OCI-LY1 (cell line): ENCODE results near the gene GSTP1.

Experiments
- H2AFZ ChIP-seq: fragments of 200-600 bp; sonication (generic), shearing (Covaris generic); 2 replicates; pipeline ENCODE4 v1.6.0; 2014; ENCODE audit warnings: antibody characterized with exemption, mild to moderate bottlenecking, low read length
- H3F3A ChIP-seq: fragments of 200-600 bp; sonication (generic), shearing (Covaris generic); 2 replicates; pipeline ENCODE4 v1.6.0; 2014; ENCODE audit warnings: mild to moderate bottlenecking, antibody characterized with exemption, low read length, moderate library complexity; ENCODE audit not compliant: insufficient read depth
- H3K27ac ChIP-seq: fragments of 200-600 bp; sonication (generic); 2 replicates; pipeline ENCODE4 v1.5.1; 2014; ENCODE audit warnings: low read length, mixed run types, mild to moderate bottlenecking, low read depth; ENCODE audit not compliant: poor library complexity, severe bottlenecking
- H3K27me3 ChIP-seq: fragments of 200-600 bp; sonication (generic); 2 replicates; pipeline ENCODE4 v1.6.0; 2014; ENCODE audit warnings: antibody characterized with exemption, mild to moderate bottlenecking, low read length, moderate library complexity; ENCODE audit not compliant: insufficient read depth
- H3K36me3 ChIP-seq: fragments of 200-600 bp; sonication (generic); 2 replicates; pipeline ENCODE4 v1.6.1; 2014; ENCODE audit warnings: mild to moderate bottlenecking, antibody characterized with exemption, low read length, moderate library complexity, mixed read lengths; ENCODE audit not compliant: insufficient read depth
- H3K4me1 ChIP-seq: fragments of 200-600 bp; sonication (generic); 2 replicates; pipeline ENCODE4 v1.5.1; 2014; ENCODE audit warnings: mild to moderate bottlenecking, low read length, moderate library complexity; ENCODE audit not compliant: insufficient read depth, severe bottlenecking
- H3K4me2 ChIP-seq: fragments of 200-600 bp; sonication (generic), shearing (Covaris generic); 2 replicates; pipeline ENCODE4 v1.6.1; 2014; ENCODE audit warnings: low read length
- H3K4me3 ChIP-seq: fragments of 200-600 bp; sonication (generic); 2 replicates; pipeline ENCODE4 v1.5.1; 2014; ENCODE audit warnings: low read length, low read depth, mild to moderate bottlenecking, mixed read lengths; ENCODE audit not compliant: poor library complexity, severe bottlenecking
- H3K79me2 ChIP-seq: fragments of 200-600 bp; shearing (Covaris generic); 2 replicates; pipeline ENCODE4 v1.6.1; 2016; ENCODE audit warnings: mixed run types, low read length, mixed read lengths; ENCODE audit not compliant: insufficient read depth
- H3K9ac ChIP-seq: fragments of 200-600 bp; sonication (generic), shearing (Covaris generic); 2 replicates; pipeline ENCODE4 v1.6.1; 2014; ENCODE audit warnings: mild to moderate bottlenecking, low read length, mixed read lengths
- H3K9me2 ChIP-seq: fragments of 200-600 bp; sonication (generic), shearing (Covaris generic); 2 replicates; pipeline ENCODE4 v1.6.1; 2014; ENCODE audit warnings: low read depth, mild to moderate bottlenecking, low read length, mixed read lengths
- H3K9me3 ChIP-seq: fragments of 200-600 bp; shearing (Covaris generic); 2 replicates; pipeline ENCODE4 v1.6.1; 2014; ENCODE audit warnings: low read length, mixed read lengths
- H4K20me1 ChIP-seq: fragments of 200-600 bp; sonication (generic), shearing (Covaris generic); 2 replicates; pipeline ENCODE4 v1.6.0; 2016; ENCODE audit warnings: mild to moderate bottlenecking, low read length; ENCODE audit not compliant: insufficient read depth
- EZH2 ChIP-seq: fragments of 200-600 bp; sonication (generic), shearing (Covaris generic); IDR thresholded peaks from 2 replicates; pipeline ENCODE4 v1.8.0; 2017; ENCODE audit warnings: borderline replicate concordance, mixed run types, mild to moderate bottlenecking, antibody characterized with exemption, low read length, moderate library complexity, mixed read lengths
- TF ChIP-seq, protein P1 (sequence below): fragments of 200-600 bp; sonication (generic), shearing (Covaris generic); IDR thresholded peaks from 2 replicates; pipeline ENCODE4 v1.5.1; 2017; ENCODE audit warnings: mild to moderate bottlenecking, antibody characterized with exemption, low read length, moderate library complexity, mixed read lengths

GSTP1 gene

GRCh38 chr11:67633758-67634365 is 50.2 kb downstream of the GSTP1 start:
- H3K36me3 ChIP-seq: no peaks in the 10 kb centered on the region
- no peaks in the 10 kb centered on the region for H4K20me1 ChIP-seq
- no peaks in the 10 kb centered on the region for H3K9me2 ChIP-seq
- no peak overlapping the region for H2AFZ ChIP-seq
- H3K9me3 ChIP-seq: no peaks in the 10 kb centered on the region
- peaks cover 9% of the 10 kb centered on the region; the same call in 1 of the 2 replicates for H3K27me3 ChIP-seq
- H3K4me3 ChIP-seq: no peak overlapping the region
- H3K27ac ChIP-seq: no peak overlapping the region
- H3K4me1 ChIP-seq: peaks cover 13% of the 10 kb centered on the region
- H3K9ac ChIP-seq: no peak overlapping the region
- H3K4me2 ChIP-seq: no peak overlapping the region
- TF ChIP-seq EZH2: no peak
- TF ChIP-seq, protein P1, sequence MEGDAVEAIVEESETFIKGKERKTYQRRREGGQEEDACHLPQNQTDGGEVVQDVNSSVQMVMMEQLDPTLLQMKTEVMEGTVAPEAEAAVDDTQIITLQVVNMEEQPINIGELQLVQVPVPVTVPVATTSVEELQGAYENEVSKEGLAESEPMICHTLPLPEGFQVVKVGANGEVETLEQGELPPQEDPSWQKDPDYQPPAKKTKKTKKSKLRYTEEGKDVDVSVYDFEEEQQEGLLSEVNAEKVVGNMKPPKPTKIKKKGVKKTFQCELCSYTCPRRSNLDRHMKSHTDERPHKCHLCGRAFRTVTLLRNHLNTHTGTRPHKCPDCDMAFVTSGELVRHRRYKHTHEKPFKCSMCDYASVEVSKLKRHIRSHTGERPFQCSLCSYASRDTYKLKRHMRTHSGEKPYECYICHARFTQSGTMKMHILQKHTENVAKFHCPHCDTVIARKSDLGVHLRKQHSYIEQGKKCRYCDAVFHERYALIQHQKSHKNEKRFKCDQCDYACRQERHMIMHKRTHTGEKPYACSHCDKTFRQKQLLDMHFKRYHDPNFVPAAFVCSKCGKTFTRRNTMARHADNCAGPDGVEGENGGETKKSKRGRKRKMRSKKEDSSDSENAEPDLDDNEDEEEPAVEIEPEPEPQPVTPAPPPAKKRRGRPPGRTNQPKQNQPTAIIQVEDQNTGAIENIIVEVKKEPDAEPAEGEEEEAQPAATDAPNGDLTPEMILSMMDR: no peak
- H3K79me2 ChIP-seq: no peaks in the 10 kb centered on the region
- no peaks in the 10 kb centered on the region for H3F3A ChIP-seq

- TF ChIP-seq, protein P1: no peak
- no peak for TF ChIP-seq EZH2
- no peak overlapping the region for H3K4me3 ChIP-seq
- no peaks in the 10 kb centered on the region for H3K9me3 ChIP-seq
- H2AFZ ChIP-seq: no peak overlapping the region
- no peaks in the 10 kb centered on the region for H4K20me1 ChIP-seq
- H3K9me2 ChIP-seq: no peaks in the 10 kb centered on the region
- no peak overlapping the region for H3K9ac ChIP-seq
- H3K4me2 ChIP-seq: no peak overlapping the region
- no peaks in the 10 kb centered on the region for H3K36me3 ChIP-seq
- H3K27me3 ChIP-seq: peaks cover 9% of the 10 kb centered on the region; the same call in 1 of the 2 replicates
- no peaks in the 10 kb centered on the region for H3F3A ChIP-seq
- H3K79me2 ChIP-seq: no peaks in the 10 kb centered on the region
- no peak overlapping the region for H3K27ac ChIP-seq
- H3K4me1 ChIP-seq: peaks cover 6% of the 10 kb centered on the region
Measured at GRCh38 chr11:67634366-67635230, 51.0 kb downstream of the GSTP1 start.

DNA sequence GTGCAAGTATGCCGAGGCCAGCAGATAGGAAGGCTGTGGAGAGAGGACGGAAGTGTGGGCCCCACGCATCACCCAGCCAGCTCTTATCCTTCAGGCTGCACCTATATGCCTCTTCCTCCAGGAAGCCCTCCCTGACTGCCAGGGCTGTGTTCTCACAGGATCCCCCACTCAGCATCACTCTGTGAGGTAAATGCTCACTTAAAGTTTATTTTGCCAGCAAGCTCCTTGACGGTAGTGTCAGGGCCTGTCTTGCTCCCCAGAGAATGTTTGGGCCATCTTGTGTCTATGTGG is 51.6 kb downstream of the GSTP1 start:
- Histone ChIP-seq H3K36me3 (no peaks in the 10 kb centered on the region), H3K9ac (no peak overlapping the region), H3K4me2 (no peak overlapping the region), H3K27me3 (peaks cover 9% of the 10 kb centered on the region; the same call in 1 of the 2 replicates), H4K20me1 (no peaks in the 10 kb centered on the region), H3K4me1 (peaks cover 6% of the 10 kb centered on the region), H3K9me3 (no peaks in the 10 kb centered on the region), H2AFZ (no peak overlapping the region), H3K79me2 (no peaks in the 10 kb centered on the region), H3K27ac (no peak overlapping the region), H3K9me2 (no peaks in the 10 kb centered on the region), H3F3A (no peaks in the 10 kb centered on the region), H3K4me3 (no peak overlapping the region)
- TF ChIP-seq, protein P1: no peak
- no peak for TF ChIP-seq EZH2
